GM23338 (cell line): ENCODE data around the gene SERTAD3. TPM values are rescaled to one million over a fixed set of nuclear protein-coding genes. Genes with fewer than 3 reads are reported as not detected.
"Not testable (repeated sequence)": the region's sequence is repeated elsewhere in the genome, so short reads cannot be mapped to it uniquely, and the experiment has no call there.

ENCODE experiments used
- ATAC-seq: fragments of 200-7000 bp; cut with Tn5 transposase; 3 replicates; pipeline ENCODE4 v1.9.1; 2020
- DNase-seq: peaks from one replicate; pipeline ENCODE4 v3.0.0-alpha.2; 2015; ENCODE audit warnings: low spot score
- H2AFZ ChIP-seq: fragments of 200-600 bp; sonication (generic); 2 replicates; pipeline ENCODE4 v1.8.0; 2016; ENCODE audit warnings: antibody characterized with exemption, mild to moderate bottlenecking, moderate library complexity
- H3F3A ChIP-seq: fragments of 200-600 bp; sonication (generic); replicated peaks from 2 replicates; pipeline ENCODE4 v1.8.0; 2017; ENCODE audit warnings: antibody characterized with exemption, mixed run types, low read depth
- H3K27ac ChIP-seq: fragments of 200-600 bp; sonication (generic); 2 replicates; pipeline ENCODE4 v1.6.1; 2016; ENCODE audit warnings: low read depth
- H3K27me3 ChIP-seq: fragments of 200-600 bp; sonication (generic); 2 replicates; pipeline ENCODE4 v1.8.0; 2016; ENCODE audit warnings: mild to moderate bottlenecking, mixed run types, moderate library complexity; ENCODE audit not compliant: insufficient read depth
- H3K36me3 ChIP-seq: fragments of 200-600 bp; sonication (generic); 2 replicates; pipeline ENCODE4 v1.8.0; 2016; ENCODE audit warnings: mild to moderate bottlenecking; ENCODE audit not compliant: insufficient read depth
- H3K4me1 ChIP-seq: fragments of 200-600 bp; sonication (generic); 2 replicates; pipeline ENCODE4 v1.8.0; 2016; ENCODE audit warnings: mild to moderate bottlenecking, moderate library complexity; ENCODE audit not compliant: insufficient read depth
- H3K4me2 ChIP-seq: fragments of 200-600 bp; sonication (generic); 2 replicates; pipeline ENCODE4 v1.7.1; 2017; ENCODE audit warnings: mixed run types
- H3K4me3 ChIP-seq: fragments of 200-600 bp; sonication (generic); 2 replicates; pipeline ENCODE4 v1.6.1; 2016; ENCODE audit warnings: mixed run types
- H3K79me2 ChIP-seq: fragments of 200-600 bp; sonication (generic); replicated peaks from 2 replicates; pipeline ENCODE4 v1.8.0; 2017; ENCODE audit warnings: mild to moderate bottlenecking; ENCODE audit not compliant: insufficient read depth
- H3K9me2 ChIP-seq: fragments of 200-600 bp; sonication (generic); 2 replicates; pipeline ENCODE4 v1.8.0; 2017; ENCODE audit not compliant: insufficient read depth
- H4K20me1 ChIP-seq: fragments of 200-600 bp; sonication (generic); replicated peaks from 2 replicates; pipeline ENCODE4 v1.8.0; 2017; ENCODE audit warnings: mild to moderate bottlenecking; ENCODE audit not compliant: insufficient read depth
- H3K27ac Mint-ChIP-seq: 2 replicates; pipeline ENCODE4 v1.8.0; 2020; ENCODE audit warnings: inconsistent platforms, mild to moderate bottlenecking, moderate library complexity, mixed read lengths
- H3K27me3 Mint-ChIP-seq: 3 replicates; pipeline ENCODE4 v1.8.0; 2022; ENCODE audit warnings: low read depth, mild to moderate bottlenecking, moderate library complexity, mixed read lengths, inconsistent platforms; ENCODE audit not compliant: insufficient read depth, poor library complexity
- H3K36me3 Mint-ChIP-seq: 3 replicates; pipeline ENCODE4 v1.8.0; 2021; ENCODE audit warnings: low read depth, mild to moderate bottlenecking, inconsistent platforms, moderate library complexity, mixed read lengths
- H3K4me1 Mint-ChIP-seq: 3 replicates; pipeline ENCODE4 v1.8.0; 2020; ENCODE audit warnings: mild to moderate bottlenecking, inconsistent platforms, mixed read lengths
- H3K4me3 Mint-ChIP-seq: 3 replicates; pipeline ENCODE4 v1.8.0; 2021; ENCODE audit warnings: moderate library complexity, mild to moderate bottlenecking, inconsistent platforms, mixed read lengths
- H3K9me3 Mint-ChIP-seq: 3 replicates; pipeline ENCODE4 v1.8.0; 2020; ENCODE audit warnings: moderate library complexity, mild to moderate bottlenecking, inconsistent platforms, mixed read lengths
- CTCF ChIP-seq, 2 experiments: fragments of 200-600 bp in 1 of 2; sonication (generic) in 1 of 2; conservative IDR thresholded peaks; 2 replicates each; pipeline versions ENCODE4 v1.5.1 to v1.6.1; 2016 to 2017; ENCODE audit warnings: antibody characterized with exemption in 2 of 2, low read depth in 2 of 2, mild to moderate bottlenecking in 2 of 2, moderate library complexity in 1 of 2
- EZH2 ChIP-seq: fragments of 200-600 bp; sonication (generic); IDR thresholded peaks from one replicate; pipeline ENCODE4 v1.8.0; 2017; ENCODE audit warnings: antibody characterized with exemption, mild to moderate bottlenecking, low read depth; ENCODE audit not compliant: unreplicated experiment
- ZNF114 ChIP-seq: fragments of 250-450 bp; sonication (Bioruptor Pico); IDR thresholded peaks from 2 replicates; pipeline ENCODE4 v1.5.0; 2020; ENCODE audit warnings: mild to moderate bottlenecking, moderate library complexity
- polyA plus RNA-seq: library from polyadenylated mRNA; unstranded; fragments of >200 nt; fragmentation: Nextera tagmentation; extraction: Ambion mirVana; gene quantifications from 2 replicates; pipeline ENCODE4 v1.2.1, GENCODE V29; 2016
- total RNA-seq: library from RNA; depleted of rRNA; stranded (reverse); fragments of >200 nt; shearing (Covaris generic); gene quantifications from 2 replicates; pipeline ENCODE4 v1.2.3, GENCODE V29; 2014
- TF ChIP-seq, protein P1 (sequence below): fragments of 250-450 bp; sonication (Bioruptor Pico); IDR thresholded peaks from 2 replicates; pipeline ENCODE4 v1.5.0; 2020; ENCODE audit warnings: mild to moderate bottlenecking, moderate library complexity

Gene SERTAD3
- total and polyA plus RNA-seq, 2 experiments from 2014 or later, result 15.4 to 24.1 TPM

DNA sequence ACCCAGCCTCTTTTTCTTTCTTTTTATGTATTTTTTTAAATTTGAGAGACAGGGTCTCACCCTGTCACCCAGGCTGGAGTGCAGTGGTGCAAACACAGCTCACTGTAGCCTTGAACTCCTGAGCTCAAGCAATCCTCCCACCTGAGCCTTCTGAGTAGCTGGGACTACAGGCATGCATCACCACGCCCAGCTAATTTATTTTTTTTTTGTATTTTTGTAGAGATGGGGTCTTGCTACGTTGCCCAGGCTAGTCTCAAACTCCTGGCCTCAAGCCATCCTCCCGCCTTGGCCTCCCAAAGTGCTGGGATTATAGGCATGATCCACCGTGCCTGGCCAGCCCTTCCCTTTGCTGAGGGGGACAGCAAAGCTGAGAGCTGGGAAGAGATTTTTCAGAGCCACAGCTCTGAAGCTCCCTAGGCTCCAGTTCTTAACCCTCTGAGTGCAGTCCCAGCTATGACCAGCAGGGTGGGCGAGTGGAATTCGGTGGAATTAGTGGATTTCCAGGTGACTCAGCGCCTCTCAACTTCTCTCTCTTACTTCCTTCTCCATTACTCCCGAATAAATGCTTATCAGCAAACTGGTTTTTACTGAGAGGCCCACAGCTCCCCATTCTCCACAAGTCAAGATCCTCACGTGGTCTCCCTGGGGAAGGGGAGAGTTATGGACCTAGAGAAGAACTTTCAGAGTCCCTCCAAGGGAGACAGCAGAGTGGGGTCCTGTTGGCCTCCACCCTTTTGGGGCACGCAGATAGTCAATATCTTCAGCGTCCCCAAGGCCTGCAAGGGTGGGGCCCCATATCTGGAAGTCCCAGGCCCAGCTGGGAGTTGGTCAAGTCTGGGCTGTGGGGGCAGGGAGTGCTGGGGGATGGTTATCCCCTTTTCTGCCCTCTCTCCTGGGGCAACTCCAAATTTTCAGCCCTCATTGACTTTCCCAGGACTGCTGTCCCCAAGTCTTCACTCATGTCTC, 20.2 kb upstream of the SERTAD3 start:
- no peak overlapping the region for H3K27ac ChIP-seq
- Mint-ChIP-seq H3K27ac (peak overlapping the region; percentile 63; the same call in 1 of the 2 replicates), H3K9me3 (no peaks in the 10 kb centered on the region; the same call in 2 of the 3 replicates), H3K36me3 (no peaks in the 10 kb centered on the region; the same call in 2 of the 3 replicates), H3K27me3 (peaks cover 36% of the 10 kb centered on the region), H3K4me3 (peak overlapping the region; percentile 79), H3K4me1 (peaks cover 13% of the 10 kb centered on the region)
- no peaks in the 10 kb centered on the region for H3K36me3 ChIP-seq
- peak overlapping the region; percentile 88; the same call in 1 of the 2 replicates for H3K4me3 ChIP-seq
- H3K27me3 ChIP-seq, result peaks cover 30% of the 10 kb centered on the region
- DNase-seq, result peak; percentile 94
- H3K4me2 ChIP-seq, result peak overlapping the region; percentile 88; the same call in 1 of the 2 replicates
- H4K20me1 ChIP-seq, result no peaks in the 10 kb centered on the region
- peak; percentile 25 for ATAC-seq
- TF ChIP-seq CTCF (conservative IDR thresholded peaks at IDR 0.05; ENCODE audit: low read depth in 2 of 2) (peak; percentile 77 to 87), ZNF114 (CRISPR knock-in tag) (no peak)
- no peaks in the 10 kb centered on the region; the same call in 1 of the 2 replicates for H3K4me1 ChIP-seq
- no peak overlapping the region for H2AFZ ChIP-seq
- no peaks in the 10 kb centered on the region for H3K9me2 ChIP-seq
- H3K79me2 ChIP-seq, result no peaks in the 10 kb centered on the region
- peaks cover 3% of the 10 kb centered on the region; the same call in 1 of the 2 replicates for H3F3A ChIP-seq

DNA sequence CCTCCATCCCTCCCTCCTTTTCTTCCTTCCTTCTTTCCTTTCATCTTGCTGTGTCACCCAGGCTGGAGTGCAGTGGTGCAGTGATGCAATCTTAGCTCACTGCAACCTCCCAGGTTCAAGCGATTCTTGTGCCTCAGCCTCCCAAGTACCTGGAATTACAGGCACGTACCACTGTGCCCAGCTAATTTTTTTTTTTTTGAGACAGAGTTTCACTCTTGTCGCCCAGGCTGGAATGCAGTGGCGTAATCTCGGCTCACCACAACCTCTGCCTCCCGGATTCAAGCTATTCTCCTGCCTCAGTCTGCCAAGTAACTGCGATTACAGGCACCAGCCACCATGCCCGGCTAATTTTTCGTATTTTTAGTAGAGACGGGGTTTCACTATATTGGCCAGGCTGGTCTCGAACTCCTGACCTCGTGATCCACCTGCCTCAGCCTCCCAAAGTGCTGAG, 19.5 kb upstream of the SERTAD3 start:
- not testable (repeated sequence) for H3K4me3 Mint-ChIP-seq, DNase-seq, H3K4me2 ChIP-seq, H3K27ac ChIP-seq, ATAC-seq, H3K36me3 ChIP-seq, H3K36me3 Mint-ChIP-seq, H3K4me1 ChIP-seq, H4K20me1 ChIP-seq, H3K79me2 ChIP-seq, H3K9me3 Mint-ChIP-seq, H2AFZ ChIP-seq, H3K9me2 ChIP-seq, H3F3A ChIP-seq, H3K4me3 ChIP-seq, H3K27ac Mint-ChIP-seq
- Mint-ChIP-seq H3K27me3 (peaks cover 34% of the 10 kb centered on the region), H3K4me1 (peaks cover 13% of the 10 kb centered on the region)
- H3K27me3 ChIP-seq, result peaks cover 26% of the 10 kb centered on the region

- Histone ChIP-seq H3K79me2 (no peaks in the 10 kb centered on the region), H3K27ac (no peak overlapping the region), H3F3A (no peaks in the 10 kb centered on the region; the same call in 1 of the 2 replicates), H2AFZ (no peak overlapping the region), H3K4me2 (no peak overlapping the region), H3K4me3 (no peak overlapping the region), H3K36me3 (no peaks in the 10 kb centered on the region), H3K4me1 (no peaks in the 10 kb centered on the region; the same call in 1 of the 2 replicates), H3K27me3 (peaks cover 9% of the 10 kb centered on the region), H4K20me1 (no peaks in the 10 kb centered on the region), H3K9me2 (no peaks in the 10 kb centered on the region)
- Mint-ChIP-seq H3K27ac (no peak overlapping the region), H3K36me3 (no peaks in the 10 kb centered on the region; the same call in 2 of the 3 replicates), H3K9me3 (no peaks in the 10 kb centered on the region; the same call in 2 of the 3 replicates), H3K4me3 (no peak overlapping the region), H3K4me1 (peaks cover 13% of the 10 kb centered on the region), H3K27me3 (peaks cover 22% of the 10 kb centered on the region)
- ATAC-seq (no peak), DNase-seq (no peak)
- TF ChIP-seq, protein P1, sequence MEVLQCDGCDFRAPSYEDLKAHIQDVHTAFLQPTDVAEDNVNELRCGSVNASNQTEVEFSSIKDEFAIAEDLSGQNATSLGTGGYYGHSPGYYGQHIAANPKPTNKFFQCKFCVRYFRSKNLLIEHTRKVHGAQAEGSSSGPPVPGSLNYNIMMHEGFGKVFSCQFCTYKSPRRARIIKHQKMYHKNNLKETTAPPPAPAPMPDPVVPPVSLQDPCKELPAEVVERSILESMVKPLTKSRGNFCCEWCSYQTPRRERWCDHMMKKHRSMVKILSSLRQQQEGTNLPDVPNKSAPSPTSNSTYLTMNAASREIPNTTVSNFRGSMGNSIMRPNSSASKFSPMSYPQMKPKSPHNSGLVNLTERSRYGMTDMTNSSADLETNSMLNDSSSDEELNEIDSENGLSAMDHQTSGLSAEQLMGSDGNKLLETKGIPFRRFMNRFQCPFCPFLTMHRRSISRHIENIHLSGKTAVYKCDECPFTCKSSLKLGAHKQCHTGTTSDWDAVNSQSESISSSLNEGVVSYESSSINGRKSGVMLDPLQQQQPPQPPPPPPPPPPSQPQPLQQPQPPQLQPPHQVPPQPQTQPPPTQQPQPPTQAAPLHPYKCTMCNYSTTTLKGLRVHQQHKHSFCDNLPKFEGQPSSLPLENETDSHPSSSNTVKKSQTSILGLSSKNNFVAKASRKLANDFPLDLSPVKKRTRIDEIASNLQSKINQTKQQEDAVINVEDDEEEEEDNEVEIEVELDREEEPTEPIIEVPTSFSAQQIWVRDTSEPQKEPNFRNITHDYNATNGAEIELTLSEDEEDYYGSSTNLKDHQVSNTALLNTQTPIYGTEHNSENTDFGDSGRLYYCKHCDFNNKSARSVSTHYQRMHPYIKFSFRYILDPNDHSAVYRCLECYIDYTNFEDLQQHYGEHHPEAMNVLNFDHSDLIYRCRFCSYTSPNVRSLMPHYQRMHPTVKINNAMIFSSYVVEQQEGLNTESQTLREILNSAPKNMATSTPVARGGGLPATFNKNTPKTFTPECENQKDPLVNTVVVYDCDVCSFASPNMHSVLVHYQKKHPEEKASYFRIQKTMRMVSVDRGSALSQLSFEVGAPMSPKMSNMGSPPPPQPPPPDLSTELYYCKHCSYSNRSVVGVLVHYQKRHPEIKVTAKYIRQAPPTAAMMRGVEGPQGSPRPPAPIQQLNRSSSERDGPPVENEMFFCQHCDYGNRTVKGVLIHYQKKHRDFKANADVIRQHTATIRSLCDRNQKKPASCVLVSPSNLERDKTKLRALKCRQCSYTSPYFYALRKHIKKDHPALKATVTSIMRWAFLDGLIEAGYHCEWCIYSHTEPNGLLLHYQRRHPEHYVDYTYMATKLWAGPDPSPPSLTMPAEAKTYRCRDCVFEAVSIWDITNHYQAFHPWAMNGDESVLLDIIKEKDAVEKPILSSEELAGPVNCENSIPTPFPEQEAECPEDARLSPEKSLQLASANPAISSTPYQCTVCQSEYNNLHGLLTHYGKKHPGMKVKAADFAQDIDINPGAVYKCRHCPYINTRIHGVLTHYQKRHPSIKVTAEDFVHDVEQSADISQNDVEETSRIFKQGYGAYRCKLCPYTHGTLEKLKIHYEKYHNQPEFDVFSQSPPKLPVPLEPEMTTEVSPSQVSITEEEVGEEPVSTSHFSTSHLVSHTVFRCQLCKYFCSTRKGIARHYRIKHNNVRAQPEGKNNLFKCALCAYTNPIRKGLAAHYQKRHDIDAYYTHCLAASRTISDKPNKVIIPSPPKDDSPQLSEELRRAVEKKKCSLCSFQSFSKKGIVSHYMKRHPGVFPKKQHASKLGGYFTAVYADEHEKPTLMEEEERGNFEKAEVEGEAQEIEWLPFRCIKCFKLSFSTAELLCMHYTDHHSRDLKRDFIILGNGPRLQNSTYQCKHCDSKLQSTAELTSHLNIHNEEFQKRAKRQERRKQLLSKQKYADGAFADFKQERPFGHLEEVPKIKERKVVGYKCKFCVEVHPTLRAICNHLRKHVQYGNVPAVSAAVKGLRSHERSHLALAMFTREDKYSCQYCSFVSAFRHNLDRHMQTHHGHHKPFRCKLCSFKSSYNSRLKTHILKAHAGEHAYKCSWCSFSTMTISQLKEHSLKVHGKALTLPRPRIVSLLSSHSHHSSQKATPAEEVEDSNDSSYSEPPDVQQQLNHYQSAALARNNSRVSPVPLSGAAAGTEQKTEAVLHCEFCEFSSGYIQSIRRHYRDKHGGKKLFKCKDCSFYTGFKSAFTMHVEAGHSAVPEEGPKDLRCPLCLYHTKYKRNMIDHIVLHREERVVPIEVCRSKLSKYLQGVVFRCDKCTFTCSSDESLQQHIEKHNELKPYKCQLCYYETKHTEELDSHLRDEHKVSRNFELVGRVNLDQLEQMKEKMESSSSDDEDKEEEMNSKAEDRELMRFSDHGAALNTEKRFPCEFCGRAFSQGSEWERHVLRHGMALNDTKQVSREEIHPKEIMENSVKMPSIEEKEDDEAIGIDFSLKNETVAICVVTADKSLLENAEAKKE (CRISPR knock-in tag), result no peak
- no peak for TF ChIP-seq EZH2
These were observed 17.6 kb upstream of the SERTAD3 start for GRCh38 chr19:40461669-40462221.
